Ovary (tissue), 3 donors: Measurements from ENCODE around the gene MAPKAPK2.

Source experiments
- EP300 ChIP-seq: sonication (generic); formaldehyde crosslinking; IDR thresholded peaks from one replicate; pipeline ENCODE4 v1.6.1; 2017; ENCODE audit warnings: antibody characterized with exemption
- TF ChIP-seq, protein P1 (sequence below), 3 donors: fragments of 450-650 bp in 2 of 3; fragments of 200-600 bp in 1 of 3; IDR thresholded peaks; one replicate each; pipeline versions ENCODE4 v1.5.1 to v1.8.0; 2016 to 2022; ENCODE audit warnings: antibody characterized with exemption in 3 of 3, mild to moderate bottlenecking in 1 of 3
- donor health status: DM: no; HTN: no; CAD: no.

DNA sequence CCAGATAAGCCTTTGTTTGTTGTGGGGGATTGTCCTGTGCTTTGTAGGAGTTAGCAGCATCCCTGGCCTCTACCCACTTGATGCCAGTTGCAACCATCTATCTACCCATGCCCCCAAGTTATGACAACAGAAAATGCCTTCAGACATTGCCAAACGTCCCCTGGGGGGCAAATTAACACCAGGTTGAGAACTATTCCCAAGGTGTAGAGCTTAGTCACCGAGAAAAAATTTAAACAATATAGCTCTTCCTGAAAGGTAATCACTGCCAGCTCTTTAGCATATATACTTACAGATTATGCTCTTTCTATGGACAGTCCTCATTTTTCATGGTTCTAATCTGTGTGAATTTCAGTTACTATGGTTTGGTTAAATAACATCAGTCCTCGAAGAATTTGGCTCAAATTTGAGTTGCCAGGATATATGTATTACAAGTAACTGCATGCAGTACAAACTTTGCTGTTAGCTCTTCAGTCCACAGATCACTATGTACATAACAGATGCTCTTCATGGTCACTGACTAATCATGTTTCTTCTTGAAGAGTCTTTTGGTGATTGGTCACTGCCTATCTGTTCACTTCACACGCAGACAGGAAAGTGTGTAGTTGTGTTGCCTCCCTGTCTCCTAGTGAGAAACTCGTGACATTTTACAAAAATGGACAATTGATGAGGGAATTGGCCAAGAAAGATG, 25.2 kb downstream of the MAPKAPK2 start:
- TF ChIP-seq, protein P1, sequence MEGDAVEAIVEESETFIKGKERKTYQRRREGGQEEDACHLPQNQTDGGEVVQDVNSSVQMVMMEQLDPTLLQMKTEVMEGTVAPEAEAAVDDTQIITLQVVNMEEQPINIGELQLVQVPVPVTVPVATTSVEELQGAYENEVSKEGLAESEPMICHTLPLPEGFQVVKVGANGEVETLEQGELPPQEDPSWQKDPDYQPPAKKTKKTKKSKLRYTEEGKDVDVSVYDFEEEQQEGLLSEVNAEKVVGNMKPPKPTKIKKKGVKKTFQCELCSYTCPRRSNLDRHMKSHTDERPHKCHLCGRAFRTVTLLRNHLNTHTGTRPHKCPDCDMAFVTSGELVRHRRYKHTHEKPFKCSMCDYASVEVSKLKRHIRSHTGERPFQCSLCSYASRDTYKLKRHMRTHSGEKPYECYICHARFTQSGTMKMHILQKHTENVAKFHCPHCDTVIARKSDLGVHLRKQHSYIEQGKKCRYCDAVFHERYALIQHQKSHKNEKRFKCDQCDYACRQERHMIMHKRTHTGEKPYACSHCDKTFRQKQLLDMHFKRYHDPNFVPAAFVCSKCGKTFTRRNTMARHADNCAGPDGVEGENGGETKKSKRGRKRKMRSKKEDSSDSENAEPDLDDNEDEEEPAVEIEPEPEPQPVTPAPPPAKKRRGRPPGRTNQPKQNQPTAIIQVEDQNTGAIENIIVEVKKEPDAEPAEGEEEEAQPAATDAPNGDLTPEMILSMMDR (IDR thresholded peaks at IDR 0.05), result no peak
- TF ChIP-seq EP300, result no peak
